ENCODE data around the gene HYOU1.

DNA sequence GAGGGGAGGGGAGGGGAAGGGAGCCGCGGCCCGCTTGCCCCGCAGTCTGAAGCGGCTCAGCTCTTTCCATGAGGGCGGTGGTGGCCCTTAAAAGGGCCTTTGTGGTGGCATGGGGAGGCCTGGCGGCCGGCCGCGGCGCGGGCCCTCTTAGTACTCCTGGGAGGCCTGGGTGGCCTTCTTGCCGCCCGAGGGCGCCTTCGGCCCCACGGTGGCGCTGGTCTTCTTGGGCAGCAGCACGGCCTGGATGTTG, 37.7 kb upstream of the HYOU1 start:
- no peak for TF ChIP-seq PPARA (CRISPR knock-in tag; IDR thresholded peaks at IDR 0.05; ENCODE audit: borderline replicate concordance)
- TF ChIP-seq ZNF70 (CRISPR knock-in tag; IDR thresholded peaks at IDR 0.05): no peak

All from SK-N-SH treated with all-trans-retinoic acid at 6 μM for 48 hours (cell line).